Upper lobe of right lung (tissue), 1 donor: ENCODE results near the gene SDHD. TPM values are rescaled to one million over a fixed set of nuclear protein-coding genes. Genes with fewer than 3 reads are reported as not detected.
"Not testable (repeated sequence)": the region's sequence is repeated elsewhere in the genome, so short reads cannot be mapped to it uniquely, and the experiment has no call there.

Source experiments
- ATAC-seq: fragments of 200-7000 bp; cut with Tn5 transposase; one replicate; pipeline ENCODE4 v1.9.1; 2020; ENCODE audit warnings: mild to moderate bottlenecking, moderate library complexity
- DNase-seq: peaks from one replicate; pipeline ENCODE4 v3.0.0-alpha.2; 2020
- H3K27ac ChIP-seq: fragments of 200-600 bp; one replicate; pipeline ENCODE4 v1.8.0; 2022
- H3K27me3 ChIP-seq: fragments of 200-600 bp; one replicate; pipeline ENCODE4 v1.8.0; 2022; ENCODE audit warnings: mild to moderate bottlenecking
- H3K36me3 ChIP-seq: fragments of 200-600 bp; one replicate; pipeline ENCODE4 v1.8.0; 2022
- H3K4me1 ChIP-seq: fragments of 200-600 bp; one replicate; pipeline ENCODE4 v1.8.0; 2022
- H3K4me3 ChIP-seq: fragments of 200-600 bp; one replicate; pipeline ENCODE4 v1.8.0; 2022; ENCODE audit warnings: mild to moderate bottlenecking
- H3K9me3 ChIP-seq: fragments of 200-600 bp; one replicate; pipeline ENCODE4 v1.8.0; 2022
- intact Hi-C: fragments of 100-400 bp; cut with DNase I; formaldehyde crosslinking; loops from one replicate; pipeline ENCODE4 v1.11.0; 2022
- total RNA-seq: library from RNA; stranded (reverse); fragmentation: NEBNext Ultra II Directional; extraction: Animal tissue kit (Norgen Biotek cat#: 25700); gene quantifications from one replicate; pipeline ENCODE4 v1.2.1, GENCODE V29; 2021
- TF ChIP-seq, protein P1 (sequence below): fragments of 200-600 bp; IDR thresholded peaks from one replicate; pipeline ENCODE4 v1.8.0; 2022; ENCODE audit warnings: antibody characterized with exemption
- donor health status: DM: no; HTN: yes; CAD: no; lungs with severe emphysema.

The SDHD gene
- total RNA-seq, 1 donor from 2014 or later: 90.1 TPM

GRCh38 chr11:112073941-112074811 is 12.5 kb upstream of the SDHD start, which contains the start of the genes NKAPD1 and PIH1D2:
Gene NKAPD1 (plus strand): TSS chr11:112074299. CDS start chr11:112075575, 1,276 bp downstream.
Gene PIH1D2 (minus strand): TSS chr11:112074017. CDS start chr11:112073174, 843 bp downstream.
- intact Hi-C loops: no loop called here
- H3K4me1 ChIP-seq: peaks cover 13% of the 10 kb centered on the region
- peak within 1 kb of the TSS; percentile 94 for H3K27ac ChIP-seq
- no peaks in the 10 kb centered on the region for H3K9me3 ChIP-seq
- peak; percentile 87 for DNase-seq
- H3K27me3 ChIP-seq: no peaks in the 10 kb centered on the region
- H3K4me3 ChIP-seq: peak within 1 kb of the TSS; percentile 82
- H3K36me3 ChIP-seq: peaks cover 35% of the 10 kb centered on the region
- TF ChIP-seq, protein P1, sequence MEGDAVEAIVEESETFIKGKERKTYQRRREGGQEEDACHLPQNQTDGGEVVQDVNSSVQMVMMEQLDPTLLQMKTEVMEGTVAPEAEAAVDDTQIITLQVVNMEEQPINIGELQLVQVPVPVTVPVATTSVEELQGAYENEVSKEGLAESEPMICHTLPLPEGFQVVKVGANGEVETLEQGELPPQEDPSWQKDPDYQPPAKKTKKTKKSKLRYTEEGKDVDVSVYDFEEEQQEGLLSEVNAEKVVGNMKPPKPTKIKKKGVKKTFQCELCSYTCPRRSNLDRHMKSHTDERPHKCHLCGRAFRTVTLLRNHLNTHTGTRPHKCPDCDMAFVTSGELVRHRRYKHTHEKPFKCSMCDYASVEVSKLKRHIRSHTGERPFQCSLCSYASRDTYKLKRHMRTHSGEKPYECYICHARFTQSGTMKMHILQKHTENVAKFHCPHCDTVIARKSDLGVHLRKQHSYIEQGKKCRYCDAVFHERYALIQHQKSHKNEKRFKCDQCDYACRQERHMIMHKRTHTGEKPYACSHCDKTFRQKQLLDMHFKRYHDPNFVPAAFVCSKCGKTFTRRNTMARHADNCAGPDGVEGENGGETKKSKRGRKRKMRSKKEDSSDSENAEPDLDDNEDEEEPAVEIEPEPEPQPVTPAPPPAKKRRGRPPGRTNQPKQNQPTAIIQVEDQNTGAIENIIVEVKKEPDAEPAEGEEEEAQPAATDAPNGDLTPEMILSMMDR: no peak
- ATAC-seq: peak; percentile 95

DNA sequence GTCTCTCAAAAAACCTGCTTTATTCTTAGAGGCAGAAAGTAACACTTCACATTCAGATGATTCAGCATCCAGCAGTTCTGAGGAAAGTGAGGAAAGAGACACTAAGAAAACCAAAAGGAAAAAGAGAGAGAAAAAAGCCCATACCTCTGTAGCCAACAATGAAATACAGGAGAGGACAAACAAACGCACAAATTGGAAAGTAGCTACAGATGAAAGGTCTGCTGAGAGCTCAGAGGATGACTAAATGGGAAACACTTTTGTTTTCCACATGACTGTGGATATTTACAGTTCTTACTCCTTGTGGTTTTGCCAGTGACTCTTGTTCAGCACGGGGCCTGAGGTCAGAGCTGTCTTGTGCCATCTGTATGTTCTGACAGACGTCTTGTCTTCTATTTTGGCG is 3.9 kb upstream of the SDHD start:
- Histone ChIP-seq H3K36me3 (peaks cover 77% of the 10 kb centered on the region), H3K27ac (no peak overlapping the region), H3K4me1 (peaks cover 14% of the 10 kb centered on the region), H3K9me3 (no peaks in the 10 kb centered on the region), H3K27me3 (no peaks in the 10 kb centered on the region), H3K4me3 (no peak overlapping the region)
- intact Hi-C loops: no loop called here
- DNase-seq (no peak), ATAC-seq (no peak)
- TF ChIP-seq, protein P1: no peak

DNA sequence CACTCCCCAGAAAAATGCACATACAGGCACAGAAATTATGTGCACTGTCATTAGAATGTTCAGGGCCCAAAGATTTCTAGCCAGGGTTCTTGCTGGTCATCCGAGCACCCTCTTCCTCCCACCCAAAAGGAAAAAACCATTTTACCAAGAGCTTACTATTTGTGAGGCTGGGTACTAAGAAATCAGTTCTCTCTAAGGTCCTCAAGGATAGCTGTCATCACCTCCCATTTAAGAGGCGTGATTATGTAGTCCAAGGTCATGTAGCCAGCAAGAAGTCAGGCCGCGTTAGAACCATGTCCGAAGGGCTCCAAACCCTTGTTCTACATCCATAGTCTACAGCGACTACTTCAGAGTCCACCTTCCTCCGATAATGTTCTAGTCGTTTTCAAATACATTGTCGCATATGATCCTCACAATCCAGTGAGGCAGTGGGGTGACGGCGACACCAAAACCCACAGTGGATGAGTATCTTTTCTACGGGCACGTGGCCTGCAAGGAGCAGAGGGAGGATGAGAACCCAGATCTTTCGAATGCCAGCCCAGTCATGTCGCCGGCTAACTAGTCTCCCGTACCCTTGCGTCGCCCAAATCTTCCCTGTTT is 751 bp upstream of the SDHD start:
- TF ChIP-seq, protein P1: no peak
- Histone ChIP-seq H3K27me3 (no peaks in the 10 kb centered on the region), H3K36me3 (peaks cover 76% of the 10 kb centered on the region), H3K9me3 (no peaks in the 10 kb centered on the region), H3K27ac (peak overlapping the region; percentile 83), H3K4me1 (peaks cover 32% of the 10 kb centered on the region), H3K4me3 (peak overlapping the region; percentile 90)
- intact Hi-C loops: no loop called here
- DNase-seq (no peak), ATAC-seq (peak; percentile 46)

GRCh38 chr11:112087212-112087611 is 539 bp downstream of the SDHD start:
- Histone ChIP-seq H3K27ac (peak overlapping the region; percentile 83), H3K36me3 (peaks cover 76% of the 10 kb centered on the region)
- no peak for DNase-seq

DNA sequence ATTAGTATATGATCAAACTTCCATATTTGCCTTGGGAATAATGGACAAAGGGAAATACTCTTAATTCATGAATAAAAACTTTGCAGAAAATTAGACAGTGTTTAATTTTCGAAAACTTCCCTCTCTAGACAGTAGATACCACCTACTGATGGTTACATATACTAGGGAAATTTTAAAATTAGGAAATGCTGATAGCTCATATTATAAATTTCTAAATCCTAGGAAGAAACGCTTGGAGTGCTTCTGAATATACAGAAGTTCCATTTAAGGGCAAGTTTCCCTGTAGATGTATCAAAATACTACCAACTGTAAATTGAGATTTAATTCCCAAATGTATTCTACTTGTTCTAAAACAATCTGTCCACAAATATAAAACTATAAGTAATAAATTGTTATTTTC is 8.6 kb downstream of the SDHD start:
- H3K27me3 ChIP-seq, intact Hi-C loops, H3K27ac ChIP-seq, H3K4me1 ChIP-seq, H3K9me3 ChIP-seq, DNase-seq, ATAC-seq, H3K4me3 ChIP-seq: not testable (repeated sequence)
- H3K36me3 ChIP-seq: peaks cover 72% of the 10 kb centered on the region

More at GRCh38 chr11:112087212-112087611, 539 bp downstream of the SDHD start:
- ATAC-seq: no peak
- no peaks in the 10 kb centered on the region for H3K9me3 ChIP-seq
- no peaks in the 10 kb centered on the region for H3K27me3 ChIP-seq
- intact Hi-C loops: no loop called here
- peak overlapping the region; percentile 90 for H3K4me3 ChIP-seq
- TF ChIP-seq, protein P1: no peak
- H3K4me1 ChIP-seq: peaks cover 32% of the 10 kb centered on the region

DNA sequence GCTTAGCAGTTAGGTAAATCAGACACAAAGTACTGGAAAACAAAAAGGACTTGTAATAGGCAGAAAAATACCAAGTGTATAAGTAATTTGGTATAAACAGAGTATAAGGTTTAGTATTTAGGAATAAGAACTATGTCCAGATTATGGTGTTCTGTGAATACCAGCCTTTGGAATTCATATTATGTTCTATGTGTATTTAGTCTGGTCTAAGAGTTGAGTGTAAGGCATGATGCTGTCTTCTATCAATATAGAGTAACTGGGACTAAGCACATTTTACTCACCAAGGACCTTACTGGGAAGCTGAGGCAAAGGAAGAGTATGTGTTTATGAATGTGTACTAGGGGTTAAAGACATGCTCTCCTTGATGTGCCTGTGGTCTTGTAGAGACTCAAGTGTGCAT is 9.5 kb downstream of the SDHD start:
- intact Hi-C loops: no loop called here
- no peak for ATAC-seq
- TF ChIP-seq, protein P1: no peak
- Histone ChIP-seq H3K36me3 (peaks cover 63% of the 10 kb centered on the region), H3K27ac (no peak overlapping the region), H3K4me3 (no peak overlapping the region), H3K27me3 (no peaks in the 10 kb centered on the region), H3K4me1 (no peaks in the 10 kb centered on the region), H3K9me3 (no peaks in the 10 kb centered on the region)
- DNase-seq: no peak
